ENCODE results near the gene PLA2G2D. TPM values are rescaled to one million over a fixed set of nuclear protein-coding genes. Genes with fewer than 3 reads are reported as not detected.

The PLA2G2D gene
- total and polyA plus RNA-seq, 7 donors: not detected

DNA sequence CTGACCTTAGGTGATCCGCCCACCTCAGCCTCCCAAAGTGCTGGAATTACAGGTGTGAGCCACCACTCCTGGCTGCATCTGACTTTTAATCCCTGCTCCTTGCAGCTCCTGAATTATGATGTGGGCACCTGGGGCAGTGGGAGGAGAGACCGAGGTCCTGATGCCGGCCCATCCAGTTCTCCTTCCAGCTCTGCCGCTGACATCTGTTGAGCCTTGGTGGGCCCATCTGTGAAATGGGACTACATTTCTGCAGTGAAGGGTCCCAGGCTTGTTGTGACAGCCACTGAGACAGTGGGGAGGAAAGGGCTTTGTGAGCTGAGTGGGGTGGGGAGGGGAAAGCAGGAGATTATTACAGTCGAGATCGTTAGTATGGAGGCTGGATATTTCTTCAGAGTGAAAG lies 31.6 kb upstream of the PLA2G2D start:
- Histone ChIP-seq H3K36me3 (ENCODE audit: insufficient read depth in 1 of 2, low read depth in 1 of 2) (no peaks in the 10 kb centered on the region), H3K9me3 (no peaks in the 10 kb centered on the region), H3K27ac (no peak overlapping the region), H3K27me3 (ENCODE audit: insufficient read depth in 3 of 3, low read length in 2 of 3) (peaks cover 0 to 14% (median 0%) of the 10 kb centered on the region in 3 donors), H3K4me3 (no peak overlapping the region), H3K4me1 (peaks cover 5% of the 10 kb centered on the region)
- WGBS, 3 donors: 82 to 86% (median 85%) methylated on average over 5 to 6 of the region's 6 CpGs
- DNase-seq: no peak
- ATAC-seq: no peak
- TF ChIP-seq, protein P1, sequence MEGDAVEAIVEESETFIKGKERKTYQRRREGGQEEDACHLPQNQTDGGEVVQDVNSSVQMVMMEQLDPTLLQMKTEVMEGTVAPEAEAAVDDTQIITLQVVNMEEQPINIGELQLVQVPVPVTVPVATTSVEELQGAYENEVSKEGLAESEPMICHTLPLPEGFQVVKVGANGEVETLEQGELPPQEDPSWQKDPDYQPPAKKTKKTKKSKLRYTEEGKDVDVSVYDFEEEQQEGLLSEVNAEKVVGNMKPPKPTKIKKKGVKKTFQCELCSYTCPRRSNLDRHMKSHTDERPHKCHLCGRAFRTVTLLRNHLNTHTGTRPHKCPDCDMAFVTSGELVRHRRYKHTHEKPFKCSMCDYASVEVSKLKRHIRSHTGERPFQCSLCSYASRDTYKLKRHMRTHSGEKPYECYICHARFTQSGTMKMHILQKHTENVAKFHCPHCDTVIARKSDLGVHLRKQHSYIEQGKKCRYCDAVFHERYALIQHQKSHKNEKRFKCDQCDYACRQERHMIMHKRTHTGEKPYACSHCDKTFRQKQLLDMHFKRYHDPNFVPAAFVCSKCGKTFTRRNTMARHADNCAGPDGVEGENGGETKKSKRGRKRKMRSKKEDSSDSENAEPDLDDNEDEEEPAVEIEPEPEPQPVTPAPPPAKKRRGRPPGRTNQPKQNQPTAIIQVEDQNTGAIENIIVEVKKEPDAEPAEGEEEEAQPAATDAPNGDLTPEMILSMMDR (IDR thresholded peaks at IDR 0.05): no peak
- intact Hi-C loops (cut with DNase I): loop anchor here (5.0 kb wide), 2 partner anchors 49 to 179 kb away; no protein-coding TSS in a partner anchor

DNA sequence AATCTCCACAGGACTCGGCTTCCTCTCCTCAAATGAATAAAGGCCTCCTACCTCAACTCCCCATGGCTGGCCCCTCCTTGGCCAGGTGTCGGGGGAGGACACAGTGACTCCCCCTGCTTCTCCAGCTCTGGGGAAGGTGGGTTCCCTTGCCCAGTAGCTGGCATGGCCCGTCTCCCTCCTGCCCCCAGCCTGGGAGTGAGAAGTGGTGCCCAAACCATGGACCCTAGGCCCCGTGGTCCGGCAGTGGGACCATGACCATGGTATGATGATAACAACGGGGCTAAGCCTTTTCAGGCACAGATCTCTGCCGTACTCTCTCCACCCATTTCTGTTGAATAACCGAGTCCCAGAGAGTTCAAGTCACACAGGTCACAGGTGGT lies 31.0 kb upstream of the PLA2G2D start:
- intact Hi-C loops (cut with DNase I): loop anchor here (5.0 kb wide), 2 partner anchors 48 to 178 kb away; no protein-coding TSS in a partner anchor
- peaks cover 0 to 18% (median 0%) of the 10 kb centered on the region in 3 donors for H3K27me3 ChIP-seq (ENCODE audit: insufficient read depth in 3 of 3, low read length in 2 of 3)
- no peak for ATAC-seq
- H3K4me1 ChIP-seq: peaks cover 5% of the 10 kb centered on the region
- 82 to 85% (median 85%) methylated on average over 8 of the region's 8 CpGs for WGBS, 3 donors
- no peaks in the 10 kb centered on the region for H3K36me3 ChIP-seq (ENCODE audit: insufficient read depth in 1 of 2, low read depth in 1 of 2)
- no peak for DNase-seq
- no peak overlapping the region for H3K27ac ChIP-seq
- H3K4me3 ChIP-seq: no peak overlapping the region
- TF ChIP-seq, protein P1 (IDR thresholded peaks at IDR 0.05): no peak
- H3K9me3 ChIP-seq: no peaks in the 10 kb centered on the region

DNA sequence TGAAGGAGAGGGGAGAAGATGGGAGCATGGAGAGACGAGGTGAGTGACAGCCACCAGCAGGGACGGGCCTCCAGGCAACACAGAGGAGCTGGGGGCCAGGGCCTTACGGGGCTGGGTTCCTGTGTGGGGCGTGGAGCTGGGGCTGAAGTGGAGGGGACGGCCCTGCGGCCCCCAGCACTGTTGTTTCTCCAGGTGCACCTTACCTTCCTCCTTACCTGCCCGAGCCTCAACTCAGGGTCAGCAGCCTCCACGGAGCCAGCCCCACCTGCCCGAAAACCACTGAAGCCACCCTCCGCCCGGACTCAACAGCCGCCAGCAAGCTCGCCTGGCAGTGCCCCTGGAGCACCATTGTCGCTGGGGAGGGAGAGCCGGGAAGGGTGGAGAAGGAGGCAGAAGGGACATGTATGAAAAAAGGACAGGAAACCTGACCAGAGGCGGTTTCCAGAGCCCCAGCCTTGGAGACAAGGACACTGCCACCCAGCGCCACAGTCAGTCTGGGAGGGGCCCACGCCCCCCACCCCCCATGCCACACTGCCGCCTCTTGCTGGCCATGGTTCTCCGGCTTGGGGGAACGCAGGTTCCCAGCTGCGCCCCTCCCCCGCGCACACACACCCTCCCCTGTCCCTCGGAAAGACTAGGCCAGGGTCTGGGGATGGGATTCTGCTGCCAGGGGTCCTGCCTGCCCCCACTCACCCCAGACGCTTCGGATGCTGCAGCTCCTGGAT lies 30.4 kb upstream of the PLA2G2D start:
- peaks cover 0 to 21% (median 0%) of the 10 kb centered on the region in 3 donors for H3K27me3 ChIP-seq (ENCODE audit: insufficient read depth in 3 of 3, low read length in 2 of 3)
- TF ChIP-seq, protein P1 (IDR thresholded peaks at IDR 0.05): no peak
- peaks cover 5% of the 10 kb centered on the region for H3K4me1 ChIP-seq
- no peak for ATAC-seq
- no peak for DNase-seq
- H3K4me3 ChIP-seq: no peak overlapping the region
- 78 to 83% (median 80%) methylated on average over 24 to 27 of the region's 27 CpGs for WGBS, 3 donors
- no peak overlapping the region for H3K27ac ChIP-seq
- intact Hi-C loops (cut with DNase I): loop anchor here (5.0 kb wide), 2 partner anchors 47 to 177 kb away; no protein-coding TSS in a partner anchor
- no peaks in the 10 kb centered on the region for H3K36me3 ChIP-seq (ENCODE audit: insufficient read depth in 1 of 2, low read depth in 1 of 2)
- no peaks in the 10 kb centered on the region for H3K9me3 ChIP-seq

DNA sequence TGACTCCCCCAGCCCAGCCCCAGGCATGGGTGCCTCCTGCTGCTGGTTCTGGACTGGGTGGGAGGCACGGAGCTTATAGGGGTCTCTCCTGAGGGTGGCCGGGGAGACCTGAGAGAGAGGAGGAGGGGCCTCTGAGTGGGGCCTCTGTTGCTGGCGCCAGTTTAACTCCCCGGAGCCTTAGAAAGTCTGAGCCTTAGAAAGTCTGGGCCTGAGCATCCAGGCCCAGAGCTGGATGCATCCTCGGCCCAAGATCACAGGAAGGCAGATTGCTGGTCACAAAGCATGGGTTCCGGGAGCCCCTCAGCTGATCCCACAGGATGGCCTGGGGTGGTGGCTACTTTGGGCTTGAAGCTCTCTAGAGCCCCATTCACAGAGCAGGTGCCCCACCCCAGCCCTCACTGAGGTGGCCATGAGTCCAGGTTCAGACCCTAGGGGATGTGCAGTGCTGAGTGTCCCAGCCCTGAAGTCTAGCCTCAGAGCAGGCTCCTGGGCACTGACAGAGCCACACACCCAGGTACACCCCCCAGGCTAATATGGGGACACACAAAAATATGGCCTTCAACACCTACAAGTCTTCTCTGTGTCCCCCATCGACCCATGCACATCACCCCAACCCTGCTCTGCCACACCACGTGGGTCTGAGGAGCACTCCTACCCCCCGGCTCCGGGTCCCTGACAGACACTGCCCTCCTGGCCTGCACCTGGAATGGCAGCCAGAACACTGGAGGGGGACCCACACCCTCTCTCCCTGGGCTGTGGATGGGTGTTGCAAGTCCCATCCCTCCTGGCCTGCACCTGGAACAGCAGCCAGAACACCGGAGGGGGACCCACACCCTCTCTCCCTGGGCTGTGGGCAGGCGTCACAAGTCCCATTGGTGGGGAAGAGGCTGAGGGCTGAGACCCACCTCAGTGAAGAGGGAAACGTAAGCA lies 29.5 kb upstream of the PLA2G2D start:
- intact Hi-C loops (cut with DNase I): no loop called here
- DNase-seq: no peak
- no peaks in the 10 kb centered on the region for H3K36me3 ChIP-seq (ENCODE audit: insufficient read depth in 1 of 2, low read depth in 1 of 2)
- peaks cover 5% of the 10 kb centered on the region for H3K4me1 ChIP-seq
- TF ChIP-seq, protein P1 (IDR thresholded peaks at IDR 0.05): no peak
- H3K4me3 ChIP-seq: no peak overlapping the region
- H3K9me3 ChIP-seq: no peaks in the 10 kb centered on the region
- 82 to 85% (median 85%) methylated on average over 13 of the region's 13 CpGs for WGBS, 3 donors
- no peak overlapping the region for H3K27ac ChIP-seq
- no peak for ATAC-seq
- peaks cover 0 to 21% (median 0%) of the 10 kb centered on the region in 3 donors for H3K27me3 ChIP-seq (ENCODE audit: insufficient read depth in 3 of 3, low read length in 2 of 3)
